ENCODE results near the gene BRIP1.
"Not testable (repeated sequence)": the region's sequence is repeated elsewhere in the genome, so short reads cannot be mapped to it uniquely, and the experiment has no call there.

Gene BRIP1

GRCh38 chr17:61877837-61878236 is 14.5 kb upstream of the BRIP1 start:
- H3K4me3 Mint-ChIP-seq, result no peak overlapping the region
- DNase-seq, result no peak
- H3K27me3 Mint-ChIP-seq, result no peaks in the 10 kb centered on the region
- H3K4me1 Mint-ChIP-seq (ENCODE audit: low read depth), result peaks cover 4% of the 10 kb centered on the region
- H3K9me3 Mint-ChIP-seq, result no peaks in the 10 kb centered on the region
- H3K27ac Mint-ChIP-seq, result no peak overlapping the region
- H3K36me3 Mint-ChIP-seq (ENCODE audit: low read depth), result peaks cover 82% of the 10 kb centered on the region

- no peak overlapping the region for H3K27ac Mint-ChIP-seq
- H3K4me1 Mint-ChIP-seq (ENCODE audit: low read depth), result peaks cover 4% of the 10 kb centered on the region
- H3K36me3 Mint-ChIP-seq (ENCODE audit: low read depth), result peaks cover 75% of the 10 kb centered on the region
- no peaks in the 10 kb centered on the region for H3K27me3 Mint-ChIP-seq
- H3K9me3 Mint-ChIP-seq, result no peaks in the 10 kb centered on the region
- DNase-seq, result no peak
- H3K4me3 Mint-ChIP-seq, result no peak overlapping the region
Measured at GRCh38 chr17:61875804-61876203, 12.5 kb upstream of the BRIP1 start.

GRCh38 chr17:61875285-61875684 is 12.0 kb upstream of the BRIP1 start:
- H3K27me3 Mint-ChIP-seq, result no peaks in the 10 kb centered on the region
- no peak overlapping the region for H3K27ac Mint-ChIP-seq
- H3K9me3 Mint-ChIP-seq, result no peaks in the 10 kb centered on the region
- no peak overlapping the region for H3K4me3 Mint-ChIP-seq
- peaks cover 4% of the 10 kb centered on the region for H3K4me1 Mint-ChIP-seq (ENCODE audit: low read depth)
- no peak for DNase-seq
- H3K36me3 Mint-ChIP-seq (ENCODE audit: low read depth), result peaks cover 77% of the 10 kb centered on the region

- Mint-ChIP-seq H3K4me3 (no peak overlapping the region), H3K9me3 (no peaks in the 10 kb centered on the region), H3K36me3 (ENCODE audit: low read depth) (peaks cover 79% of the 10 kb centered on the region), H3K27me3 (no peaks in the 10 kb centered on the region), H3K4me1 (ENCODE audit: low read depth) (peaks cover 4% of the 10 kb centered on the region), H3K27ac (no peak overlapping the region)
- no peak for DNase-seq
Measured at GRCh38 chr17:61874075-61874474, 10.7 kb upstream of the BRIP1 start.

- Mint-ChIP-seq H3K36me3 (ENCODE audit: low read depth) (peaks cover 76% of the 10 kb centered on the region), H3K4me3 (no peak overlapping the region), H3K27ac (no peak overlapping the region), H3K9me3 (no peaks in the 10 kb centered on the region), H3K27me3 (no peaks in the 10 kb centered on the region), H3K4me1 (ENCODE audit: low read depth) (peaks cover 4% of the 10 kb centered on the region)
- no peak for DNase-seq
Measured at GRCh38 chr17:61872099-61872498, 8.8 kb upstream of the BRIP1 start.

- no peaks in the 10 kb centered on the region for H3K9me3 Mint-ChIP-seq
- DNase-seq, result no peak
- no peak overlapping the region for H3K27ac Mint-ChIP-seq
- H3K4me3 Mint-ChIP-seq, result no peak overlapping the region
- peaks cover 64% of the 10 kb centered on the region for H3K36me3 Mint-ChIP-seq (ENCODE audit: low read depth)
- no peaks in the 10 kb centered on the region for H3K27me3 Mint-ChIP-seq
- H3K4me1 Mint-ChIP-seq (ENCODE audit: low read depth), result peaks cover 4% of the 10 kb centered on the region
Measured at GRCh38 chr17:61869138-61869537, 5.8 kb upstream of the BRIP1 start.

GRCh38 chr17:61868074-61868473 is 4.7 kb upstream of the BRIP1 start:
- Mint-ChIP-seq H3K36me3 (ENCODE audit: low read depth) (peaks cover 64% of the 10 kb centered on the region), H3K4me3 (no peak overlapping the region), H3K27me3 (no peaks in the 10 kb centered on the region), H3K27ac (no peak overlapping the region), H3K9me3 (no peaks in the 10 kb centered on the region), H3K4me1 (ENCODE audit: low read depth) (peaks cover 11% of the 10 kb centered on the region)
- no peak for DNase-seq

- Mint-ChIP-seq H3K27ac (no peak overlapping the region), H3K4me1 (ENCODE audit: low read depth) (peaks cover 18% of the 10 kb centered on the region), H3K36me3 (ENCODE audit: low read depth) (peaks cover 66% of the 10 kb centered on the region), H3K4me3 (no peak overlapping the region), H3K9me3 (no peaks in the 10 kb centered on the region), H3K27me3 (no peaks in the 10 kb centered on the region)
- DNase-seq, result no peak
Measured at GRCh38 chr17:61867033-61867432, 3.7 kb upstream of the BRIP1 start.

- Mint-ChIP-seq H3K36me3 (ENCODE audit: low read depth) (peaks cover 61% of the 10 kb centered on the region), H3K27ac (peak overlapping the region; percentile 96), H3K4me3 (peak overlapping the region; percentile 93), H3K4me1 (ENCODE audit: low read depth) (peaks cover 33% of the 10 kb centered on the region), H3K9me3 (no peaks in the 10 kb centered on the region), H3K27me3 (no peaks in the 10 kb centered on the region)
- DNase-seq, result no peak
Measured at GRCh38 chr17:61863801-61864126, 436 bp upstream of the BRIP1 start.

GRCh38 chr17:61862105-61862574 is 1.2 kb downstream of the BRIP1 start:
- peak overlapping the region; percentile 96 for H3K27ac Mint-ChIP-seq
- H3K9me3 Mint-ChIP-seq, result no peaks in the 10 kb centered on the region
- H3K27me3 Mint-ChIP-seq, result no peaks in the 10 kb centered on the region
- DNase-seq, result no peak
- peaks cover 33% of the 10 kb centered on the region for H3K4me1 Mint-ChIP-seq (ENCODE audit: low read depth)
- H3K4me3 Mint-ChIP-seq, result peak overlapping the region; percentile 93
- peaks cover 52% of the 10 kb centered on the region for H3K36me3 Mint-ChIP-seq (ENCODE audit: low read depth)

- not testable (repeated sequence) for H3K27ac Mint-ChIP-seq, H3K4me3 Mint-ChIP-seq, H3K9me3 Mint-ChIP-seq, H3K27me3 Mint-ChIP-seq, DNase-seq
- peaks cover 56% of the 10 kb centered on the region for H3K36me3 Mint-ChIP-seq (ENCODE audit: low read depth)
- peaks cover 33% of the 10 kb centered on the region for H3K4me1 Mint-ChIP-seq (ENCODE audit: low read depth)
Measured at GRCh38 chr17:61860397-61860796, 2.9 kb downstream of the BRIP1 start.

- no peak for DNase-seq
- Mint-ChIP-seq H3K4me3 (no peak overlapping the region), H3K4me1 (ENCODE audit: low read depth) (peaks cover 7% of the 10 kb centered on the region), H3K9me3 (no peaks in the 10 kb centered on the region), H3K27me3 (no peaks in the 10 kb centered on the region), H3K36me3 (ENCODE audit: low read depth) (peaks cover 72% of the 10 kb centered on the region), H3K27ac (no peak overlapping the region)
Measured at GRCh38 chr17:61856035-61856434, 7.3 kb downstream of the BRIP1 start.

- H3K4me1 Mint-ChIP-seq (ENCODE audit: low read depth), result no peaks in the 10 kb centered on the region
- H3K27me3 Mint-ChIP-seq, result no peaks in the 10 kb centered on the region
- H3K27ac Mint-ChIP-seq, result no peak overlapping the region
- no peak for DNase-seq
- H3K9me3 Mint-ChIP-seq, result no peaks in the 10 kb centered on the region
- no peak overlapping the region for H3K4me3 Mint-ChIP-seq
- H3K36me3 Mint-ChIP-seq (ENCODE audit: low read depth), result peaks cover 66% of the 10 kb centered on the region
Measured at GRCh38 chr17:61852857-61853256, 10.5 kb downstream of the BRIP1 start.

GRCh38 chr17:61849674-61850073 is 13.7 kb downstream of the BRIP1 start:
- no peaks in the 10 kb centered on the region for H3K27me3 Mint-ChIP-seq
- no peak overlapping the region for H3K4me3 Mint-ChIP-seq
- no peak overlapping the region for H3K27ac Mint-ChIP-seq
- H3K36me3 Mint-ChIP-seq (ENCODE audit: low read depth), result peaks cover 66% of the 10 kb centered on the region
- no peaks in the 10 kb centered on the region for H3K4me1 Mint-ChIP-seq (ENCODE audit: low read depth)
- no peaks in the 10 kb centered on the region for H3K9me3 Mint-ChIP-seq
- no peak for DNase-seq

- H3K4me1 Mint-ChIP-seq (ENCODE audit: low read depth), result no peaks in the 10 kb centered on the region
- no peaks in the 10 kb centered on the region for H3K9me3 Mint-ChIP-seq
Measured at GRCh38 chr17:61848896-61849295, 14.4 kb downstream of the BRIP1 start.

GRCh38 chr17:61848247-61848646 is 15.1 kb downstream of the BRIP1 start:
- H3K4me1 Mint-ChIP-seq (ENCODE audit: low read depth), result no peaks in the 10 kb centered on the region

More at GRCh38 chr17:61848896-61849295, 14.4 kb downstream of the BRIP1 start:
- DNase-seq, result no peak
- no peaks in the 10 kb centered on the region for H3K27me3 Mint-ChIP-seq
- peaks cover 65% of the 10 kb centered on the region for H3K36me3 Mint-ChIP-seq (ENCODE audit: low read depth)
- H3K4me3 Mint-ChIP-seq, result no peak overlapping the region
- H3K27ac Mint-ChIP-seq, result no peak overlapping the region

More at GRCh38 chr17:61848247-61848646, 15.1 kb downstream of the BRIP1 start:
- Mint-ChIP-seq H3K9me3 (no peaks in the 10 kb centered on the region), H3K4me3 (no peak overlapping the region), H3K27me3 (no peaks in the 10 kb centered on the region), H3K27ac (no peak overlapping the region), H3K36me3 (ENCODE audit: low read depth) (peaks cover 61% of the 10 kb centered on the region)
- DNase-seq, result no peak

Data from activated T-cell treated with anti-CD3 and anti-CD28 coated beads, Interleukin-2, amount 50 U/mL, for 24 hours (primary cell).